Left ventricle myocardium inferior (tissue), 1 donor: ENCODE data around the gene RCSD1. TPM values are rescaled to one million over a fixed set of nuclear protein-coding genes. Genes with fewer than 3 reads are reported as not detected.

Experiments used
- DNase-seq: peaks from one replicate; pipeline ENCODE4 v3.0.0-alpha.2; 2020
- H3K27ac ChIP-seq: fragments of 200-600 bp; replicated peaks from 2 replicates; pipeline ENCODE4 v1.8.0; 2021
- H3K27me3 ChIP-seq: fragments of 200-600 bp; 2 replicates; pipeline ENCODE4 v1.8.0; 2021; ENCODE audit warnings: low read depth
- H3K36me3 ChIP-seq: fragments of 200-600 bp; 2 replicates; pipeline ENCODE4 v1.8.0; 2021
- H3K4me1 ChIP-seq: fragments of 200-600 bp; 2 replicates; pipeline ENCODE4 v1.8.0; 2021
- H3K4me3 ChIP-seq: fragments of 200-600 bp; 2 replicates; pipeline ENCODE4 v1.8.0; 2021; ENCODE audit warnings: mild to moderate bottlenecking, moderate library complexity
- H3K9me3 ChIP-seq: fragments of 200-600 bp; replicated peaks from 2 replicates; pipeline ENCODE4 v1.8.0; 2021
- CTCF ChIP-seq: fragments of 200-600 bp; IDR thresholded peaks from 2 replicates; pipeline ENCODE4 v1.8.0; 2021; ENCODE audit warnings: antibody characterized with exemption, mild to moderate bottlenecking, borderline replicate concordance
- intact Hi-C: fragments of 100-400 bp; cut with micrococcal nuclease; formaldehyde crosslinking; loops from one replicate; pipeline ENCODE4 v1.11.0; 2022
- total RNA-seq: library from RNA; stranded (reverse); fragmentation: NEBNext Ultra II Directional; extraction: Animal tissue kit (Norgen Biotek cat#: 25700); gene quantifications from one replicate; pipeline ENCODE4 v1.2.1, GENCODE V29; 2021
- donor health status: DM: no; HTN: yes; CAD: no; lungs with severe emphysema.

Gene RCSD1
- total RNA-seq, 1 donor from 2014 or later, result 42.7 TPM

- Histone ChIP-seq H3K4me3 (peak overlapping the region; percentile 88), H3K4me1 (peaks cover 96% of the 10 kb centered on the region), H3K36me3 (peaks cover 4% of the 10 kb centered on the region), H3K9me3 (no peaks in the 10 kb centered on the region), H3K27ac (peak overlapping the region; percentile 96), H3K27me3 (no peaks in the 10 kb centered on the region)
- DNase-seq, result no peak
- no peak for TF ChIP-seq CTCF
- intact Hi-C loops, result no loop called here
Measured at GRCh38 chr1:167631936-167632614, 2.0 kb downstream of the RCSD1 start.

- intact Hi-C loops, result no loop called here
- peaks cover 4% of the 10 kb centered on the region for H3K36me3 ChIP-seq
- no peaks in the 10 kb centered on the region for H3K27me3 ChIP-seq
- H3K4me3 ChIP-seq, result peak overlapping the region; percentile 88
- peak overlapping the region; percentile 96 for H3K27ac ChIP-seq
- no peaks in the 10 kb centered on the region for H3K9me3 ChIP-seq
- TF ChIP-seq CTCF, result no peak
- DNase-seq, result no peak
- H3K4me1 ChIP-seq, result peaks cover 98% of the 10 kb centered on the region
Measured at GRCh38 chr1:167633258-167633944, 3.4 kb downstream of the RCSD1 start.

- intact Hi-C loops, result no loop called here
- Histone ChIP-seq H3K4me1 (peaks cover 92% of the 10 kb centered on the region), H3K36me3 (peaks cover 4% of the 10 kb centered on the region), H3K9me3 (no peaks in the 10 kb centered on the region), H3K27me3 (no peaks in the 10 kb centered on the region), H3K4me3 (peak overlapping the region; percentile 6), H3K27ac (peak overlapping the region; percentile 96)
- DNase-seq, result no peak
- TF ChIP-seq CTCF, result no peak
Measured at GRCh38 chr1:167634435-167634834, 4.4 kb downstream of the RCSD1 start.

- H3K4me3 ChIP-seq, result peak overlapping the region; percentile 45
- no peak for TF ChIP-seq CTCF
- peak; percentile 75 for DNase-seq
- H3K4me1 ChIP-seq, result peaks cover 87% of the 10 kb centered on the region
- H3K36me3 ChIP-seq, result peaks cover 9% of the 10 kb centered on the region
- H3K27me3 ChIP-seq, result no peaks in the 10 kb centered on the region
- no peaks in the 10 kb centered on the region for H3K9me3 ChIP-seq
- peak overlapping the region; percentile 96 for H3K27ac ChIP-seq
- intact Hi-C loops, result no loop called here
Measured at GRCh38 chr1:167635156-167635648, 5.2 kb downstream of the RCSD1 start.

GRCh38 chr1:167635941-167636340 is 5.9 kb downstream of the RCSD1 start:
- intact Hi-C loops, result no loop called here

More at GRCh38 chr1:167635941-167636340, 5.9 kb downstream of the RCSD1 start:
- H3K27me3 ChIP-seq, result no peaks in the 10 kb centered on the region
- peaks cover 79% of the 10 kb centered on the region for H3K4me1 ChIP-seq
- peak overlapping the region; percentile 96 for H3K27ac ChIP-seq
- peaks cover 17% of the 10 kb centered on the region for H3K36me3 ChIP-seq
- H3K9me3 ChIP-seq, result no peaks in the 10 kb centered on the region
- DNase-seq, result no peak
- TF ChIP-seq CTCF, result no peak
- peak overlapping the region; percentile 45 for H3K4me3 ChIP-seq
